Epithelial cell of proximal tubule (primary cell): ENCODE data around the gene FRMPD1. TPM values are rescaled to one million over a fixed set of nuclear protein-coding genes. Genes with fewer than 3 reads are reported as not detected.

Source experiments
- DNase-seq: peaks from one replicate; pipeline ENCODE4 v3.0.0-alpha.2; 2011; ENCODE audit warnings: low read depth
- H3K4me3 ChIP-seq: 2 replicates; pipeline ENCODE4 v1.5.1; 2011; ENCODE audit warnings: low read depth, mild to moderate bottlenecking, low read length
- CTCF ChIP-seq: conservative IDR thresholded peaks from 2 replicates; pipeline ENCODE4 v1.5.1; 2012; ENCODE audit warnings: low read depth, mild to moderate bottlenecking, low read length
- total RNA-seq: library from RNA; depleted of rRNA; stranded (reverse); fragments of >200 nt; gene quantifications from 2 replicates; pipeline ENCODE4 v1.2.3, GENCODE V29; 2015

Gene FRMPD1
- total RNA-seq, 1 donor from 2014 or later, result under 0.01 TPM

- no peak for DNase-seq
- no peak for TF ChIP-seq CTCF
- H3K4me3 ChIP-seq, result no peak overlapping the region
Observed at GRCh38 chr9:37694355-37694754, 43.6 kb downstream of the FRMPD1 start.

GRCh38 chr9:37696528-37696927 is 45.8 kb downstream of the FRMPD1 start:
- H3K4me3 ChIP-seq, result no peak overlapping the region
- TF ChIP-seq CTCF, result no peak

GRCh38 chr9:37700131-37700530 is 49.4 kb downstream of the FRMPD1 start:
- no peak for DNase-seq
- no peak for TF ChIP-seq CTCF
- no peak overlapping the region for H3K4me3 ChIP-seq

More at GRCh38 chr9:37696528-37696927, 45.8 kb downstream of the FRMPD1 start:
- DNase-seq, result no peak

GRCh38 chr9:37700900-37701299 is 50.1 kb downstream of the FRMPD1 start:
- DNase-seq, result no peak
- TF ChIP-seq CTCF, result no peak
- no peak overlapping the region for H3K4me3 ChIP-seq

- H3K4me3 ChIP-seq, result no peak overlapping the region
- no peak for TF ChIP-seq CTCF
- no peak for DNase-seq
Observed at GRCh38 chr9:37705787-37706186, 55.0 kb downstream of the FRMPD1 start.

- no peak for DNase-seq
- no peak for TF ChIP-seq CTCF
- H3K4me3 ChIP-seq, result no peak overlapping the region
Observed at GRCh38 chr9:37706290-37706689, 55.5 kb downstream of the FRMPD1 start.

GRCh38 chr9:37707748-37708147 is 57.0 kb downstream of the FRMPD1 start:
- TF ChIP-seq CTCF, result no peak
- no peak overlapping the region for H3K4me3 ChIP-seq
- no peak for DNase-seq
